ENCODE results near the gene PDZK1IP1.

GRCh38 chr1:47161298-47162040, 28.4 kb downstream of the PDZK1IP1 start:
- no peak for TF ChIP-seq CTCF (IDR thresholded peaks at IDR 0.05)
- TF ChIP-seq POLR2A (IDR thresholded peaks at IDR 0.05): no peak

Data from adrenal gland (tissue), 5 donors.